K562 (cell line): ENCODE results near the gene SLC22A15.

Experiments
- CBX3 ChIP-seq, 2 experiments: IDR thresholded peaks; 1 replicate in 1 of 2; 2 replicates in 1 of 2; pipeline ENCODE4 v1.6.1; 2012; ENCODE audit warnings: inconsistent platforms in 2 of 2, low read length in 2 of 2, borderline replicate concordance in 1 of 2, control low read depth in 1 of 2
- EP300 ChIP-seq: IDR thresholded peaks from 2 replicates; pipeline ENCODE4 v1.6.1; 2012; ENCODE audit warnings: low read length, improper control_type of control experiment
- MXI1 ChIP-seq: IDR thresholded peaks from 2 replicates; pipeline ENCODE4 v1.6.1; 2011; ENCODE audit warnings: low read depth, mild to moderate bottlenecking, improper control_type of control experiment, low read length
- POLR2A ChIP-seq: fragments of 450-650 bp; conservative IDR thresholded peaks from 2 replicates; pipeline ENCODE4 v1.6.1; 2016
- PRPF4 ChIP-seq: fragments of 200-400 bp; formaldehyde crosslinking; IDR thresholded peaks from one replicate; pipeline ENCODE4 v1.6.1; 2017; ENCODE audit warnings: low read length, low read depth, mild to moderate bottlenecking; ENCODE audit not compliant: insufficient read depth, poor library complexity, severe bottlenecking
- TF ChIP-seq, protein P1 (sequence below), 2 experiments: fragments of 450-650 bp in 1 of 2; IDR thresholded peaks; 2 replicates each; pipeline ENCODE4 v1.6.1; 2011 to 2017; ENCODE audit warnings: low read depth in 2 of 2, antibody characterized with exemption in 1 of 2, borderline replicate concordance in 1 of 2, low read length in 1 of 2, mild to moderate bottlenecking in 1 of 2, mixed read lengths in 1 of 2; ENCODE audit not compliant: control insufficient read depth in 1 of 2

DNA sequence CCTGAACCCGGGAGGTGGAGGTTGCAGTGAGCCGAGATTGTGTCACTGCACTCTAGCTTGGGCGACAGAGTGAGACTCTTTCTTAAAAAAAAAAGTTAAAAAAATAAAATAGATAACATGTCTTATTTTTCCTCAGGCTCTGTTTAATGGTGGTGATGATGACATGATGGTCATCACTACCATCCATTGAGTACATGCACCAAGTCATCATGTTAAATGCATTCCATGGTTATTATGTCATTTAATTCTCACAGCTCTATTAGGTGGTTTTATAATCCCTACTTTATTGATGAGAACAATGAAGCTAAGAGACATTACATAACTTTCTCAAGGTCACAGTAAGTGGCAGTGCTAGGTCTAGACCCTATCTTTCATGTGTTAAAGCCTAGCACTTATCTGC, 100.5 kb downstream of the SLC22A15 start:
- TF ChIP-seq PRPF4 (no peak), POLR2A (no peak), MXI1 (no peak), EP300 (no peak), CBX3 (IDR thresholded peaks at IDR 0.05; ENCODE audit: borderline replicate concordance in 1 of 2, low read length in 2 of 2) (no peak)
- TF ChIP-seq, protein P1, sequence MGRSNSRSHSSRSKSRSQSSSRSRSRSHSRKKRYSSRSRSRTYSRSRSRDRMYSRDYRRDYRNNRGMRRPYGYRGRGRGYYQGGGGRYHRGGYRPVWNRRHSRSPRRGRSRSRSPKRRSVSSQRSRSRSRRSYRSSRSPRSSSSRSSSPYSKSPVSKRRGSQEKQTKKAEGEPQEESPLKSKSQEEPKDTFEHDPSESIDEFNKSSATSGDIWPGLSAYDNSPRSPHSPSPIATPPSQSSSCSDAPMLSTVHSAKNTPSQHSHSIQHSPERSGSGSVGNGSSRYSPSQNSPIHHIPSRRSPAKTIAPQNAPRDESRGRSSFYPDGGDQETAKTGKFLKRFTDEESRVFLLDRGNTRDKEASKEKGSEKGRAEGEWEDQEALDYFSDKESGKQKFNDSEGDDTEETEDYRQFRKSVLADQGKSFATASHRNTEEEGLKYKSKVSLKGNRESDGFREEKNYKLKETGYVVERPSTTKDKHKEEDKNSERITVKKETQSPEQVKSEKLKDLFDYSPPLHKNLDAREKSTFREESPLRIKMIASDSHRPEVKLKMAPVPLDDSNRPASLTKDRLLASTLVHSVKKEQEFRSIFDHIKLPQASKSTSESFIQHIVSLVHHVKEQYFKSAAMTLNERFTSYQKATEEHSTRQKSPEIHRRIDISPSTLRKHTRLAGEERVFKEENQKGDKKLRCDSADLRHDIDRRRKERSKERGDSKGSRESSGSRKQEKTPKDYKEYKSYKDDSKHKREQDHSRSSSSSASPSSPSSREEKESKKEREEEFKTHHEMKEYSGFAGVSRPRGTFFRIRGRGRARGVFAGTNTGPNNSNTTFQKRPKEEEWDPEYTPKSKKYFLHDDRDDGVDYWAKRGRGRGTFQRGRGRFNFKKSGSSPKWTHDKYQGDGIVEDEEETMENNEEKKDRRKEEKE (IDR thresholded peaks at IDR 0.05; ENCODE audit: borderline replicate concordance in 1 of 2, control insufficient read depth in 1 of 2, low read depth in 2 of 2, low read length in 1 of 2) = no peak
